HG03108 (cell line): ENCODE results near the gene NEURL4.

Experiments used
- ATAC-seq: cut with Tn5 transposase; IDR thresholded peaks from one replicate; pipeline ENCODE4 v1.9.1; 2021; ENCODE audit warnings: moderate library complexity; ENCODE audit not compliant: unreplicated experiment

NEURL4 gene

GRCh38 chr17:7324438-7324779 is 4.7 kb downstream of the NEURL4 start:
- no peak for ATAC-seq

GRCh38 chr17:7323731-7324437 is 5.3 kb downstream of the NEURL4 start:
- ATAC-seq, result no peak

- no peak for ATAC-seq
Observed at GRCh38 chr17:7322520-7323194, 6.5 kb downstream of the NEURL4 start.

GRCh38 chr17:7321466-7321865 is 7.7 kb downstream of the NEURL4 start:
- no peak for ATAC-seq

- no peak for ATAC-seq
Observed at GRCh38 chr17:7318121-7318860, 10.8 kb downstream of the NEURL4 start.

- ATAC-seq, result no peak
Observed at GRCh38 chr17:7317161-7317803, 11.9 kb downstream of the NEURL4 start.

- no peak for ATAC-seq
Observed at GRCh38 chr17:7315570-7316235, 13.4 kb downstream of the NEURL4 start.

- peak; percentile 63 for ATAC-seq
Observed at GRCh38 chr17:7314719-7315569, 14.2 kb downstream of the NEURL4 start, which contains the start of gene GPS2. Gene GPS2, minus strand, starts transcription at chr17:7315360. Its CDS starts 308 bp downstream, at chr17:7315052.

- ATAC-seq, result no peak
Observed at GRCh38 chr17:7313890-7314718, 15.0 kb downstream of the NEURL4 start.

GRCh38 chr17:7313088-7313889 is 15.8 kb downstream of the NEURL4 start:
- no peak for ATAC-seq

- no peak for ATAC-seq
Observed at GRCh38 chr17:7312432-7313087, 16.6 kb downstream of the NEURL4 start.

GRCh38 chr17:7311110-7311705 is 17.9 kb downstream of the NEURL4 start:
- no peak for ATAC-seq

GRCh38 chr17:7309628-7310027 is 19.5 kb downstream of the NEURL4 start:
- ATAC-seq, result no peak

GRCh38 chr17:7308625-7309433 is 20.3 kb downstream of the NEURL4 start:
- no peak for ATAC-seq

- ATAC-seq, result no peak
Observed at GRCh38 chr17:7307686-7308624, 21.2 kb downstream of the NEURL4 start.
